D341Med (cell line): Measurements from ENCODE around the gene CDH5.

Experiments
- DNase-seq: peaks from one replicate; pipeline ENCODE4 v3.0.0; 2012; ENCODE audit warnings: low spot score

Gene CDH5

DNA sequence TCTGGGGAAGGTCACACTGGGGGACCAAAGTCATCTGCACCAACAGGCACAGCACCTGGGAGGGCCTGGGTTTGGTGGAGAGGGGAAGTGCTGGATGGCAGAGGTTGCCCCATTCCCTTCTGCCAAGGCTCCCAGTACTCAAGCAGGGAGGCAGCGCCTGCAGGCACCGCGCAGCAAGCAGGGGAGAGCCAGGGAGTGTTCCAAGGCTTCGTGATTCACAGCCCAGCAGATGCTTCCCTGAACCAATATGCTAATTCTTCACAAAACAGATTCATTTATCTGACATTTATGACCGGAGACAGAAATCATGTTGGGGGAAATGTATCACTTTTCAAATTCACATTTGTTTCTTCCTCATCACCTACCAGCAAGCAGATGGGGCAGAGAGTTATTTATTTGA, 13.4 kb upstream of the CDH5 start:
- no peak for DNase-seq

DNA sequence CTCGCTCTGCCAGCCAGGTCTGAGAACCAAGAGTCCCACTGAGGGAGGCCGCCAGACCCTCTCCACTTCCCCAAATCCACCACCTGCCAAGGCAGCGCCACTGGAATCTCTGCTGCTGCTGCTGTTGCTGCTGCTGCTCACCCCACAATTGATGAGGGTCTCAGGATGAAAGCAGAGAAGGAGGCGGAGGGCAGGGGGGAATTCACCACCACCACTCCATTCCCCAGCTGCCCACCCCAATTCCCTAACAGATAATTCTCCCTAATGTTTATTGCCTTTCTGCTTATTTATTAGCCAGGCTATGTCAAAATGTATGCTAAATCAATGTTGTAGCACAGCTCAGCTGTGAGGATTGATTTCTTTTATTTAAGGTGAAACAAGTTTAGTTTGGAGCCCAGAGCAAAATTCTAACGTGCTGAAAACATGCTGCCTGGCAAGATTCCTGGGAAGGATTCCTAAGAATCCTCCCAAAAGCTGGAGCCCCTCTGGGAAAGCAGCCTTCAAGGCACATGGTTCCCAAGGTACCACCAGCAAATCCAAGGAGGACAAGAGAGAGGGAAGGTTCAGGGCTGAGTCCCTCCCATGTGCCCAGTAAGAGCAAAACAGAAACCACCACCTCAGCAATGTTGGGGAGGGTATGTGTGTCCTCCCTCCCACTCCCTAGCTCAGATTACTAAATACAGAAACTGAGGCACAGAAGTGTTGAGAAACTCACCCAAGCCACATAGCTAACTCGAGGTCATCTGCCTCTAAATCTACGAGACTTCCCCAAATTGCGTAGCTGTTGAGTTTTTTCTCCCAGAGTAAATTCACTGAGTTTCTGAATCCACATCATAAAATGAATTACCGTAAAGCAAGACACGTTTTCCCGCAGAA, 12.2 kb upstream of the CDH5 start:
- no peak for DNase-seq

DNA sequence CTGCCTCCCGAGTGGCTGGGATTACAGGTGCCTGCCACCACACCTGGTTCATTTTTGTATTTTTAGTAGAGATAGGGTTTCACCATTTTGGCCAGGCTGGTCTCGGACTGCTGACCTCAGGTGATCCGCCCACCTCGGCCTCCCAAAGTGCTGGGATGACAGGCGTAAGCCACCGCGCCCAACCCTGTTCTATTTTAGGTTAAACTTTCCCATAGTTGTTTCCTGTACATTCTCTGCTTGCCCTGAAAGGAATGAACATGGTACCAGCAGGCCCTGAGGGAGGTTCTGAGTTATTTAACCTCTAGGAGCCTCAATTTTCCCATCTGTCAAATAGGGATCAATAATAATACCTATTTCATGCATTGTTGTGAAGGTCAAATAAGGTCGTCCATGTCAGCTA, 11.0 kb upstream of the CDH5 start:
- DNase-seq, result no peak

DNA sequence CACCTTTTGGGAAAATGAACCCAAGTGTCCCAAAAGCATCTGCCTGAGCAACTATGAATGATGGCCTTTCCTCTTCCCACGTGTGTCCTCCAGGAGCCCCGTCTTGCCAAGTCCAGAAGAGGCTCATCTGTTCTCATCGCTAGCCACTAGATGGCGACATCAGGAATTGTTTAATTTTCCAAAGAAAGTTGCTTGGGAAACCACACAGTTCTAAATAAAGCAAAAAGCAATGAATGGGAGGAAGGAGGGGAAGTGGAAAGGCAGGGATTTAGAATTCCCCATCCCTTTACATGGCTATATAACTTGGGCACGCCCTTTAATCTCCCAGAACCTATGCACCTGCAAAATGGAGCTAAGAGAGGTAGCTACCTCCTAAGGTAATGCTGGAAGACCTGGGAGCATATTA, 9.0 kb upstream of the CDH5 start:
- DNase-seq, result peak; percentile 68

DNA sequence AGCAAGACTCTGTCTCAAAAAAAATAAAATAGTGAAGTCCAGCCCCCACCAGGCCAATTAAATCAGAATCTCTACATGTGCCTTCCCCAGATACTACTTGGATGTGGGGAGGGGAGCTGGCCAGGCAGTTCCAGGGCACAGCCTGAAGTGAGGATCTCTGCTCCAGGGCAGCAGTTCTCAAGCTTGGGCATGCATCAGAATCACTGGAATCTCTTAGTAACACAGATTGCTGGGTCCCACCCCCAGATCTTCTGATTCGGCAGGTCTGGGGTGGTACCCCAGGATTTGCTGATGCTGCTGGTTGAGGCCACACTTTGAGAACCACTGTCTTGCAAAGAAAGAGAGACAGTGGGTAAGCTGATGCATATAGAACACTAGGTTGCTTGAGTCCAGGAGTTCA, 8.3 kb upstream of the CDH5 start:
- DNase-seq, result no peak

DNA sequence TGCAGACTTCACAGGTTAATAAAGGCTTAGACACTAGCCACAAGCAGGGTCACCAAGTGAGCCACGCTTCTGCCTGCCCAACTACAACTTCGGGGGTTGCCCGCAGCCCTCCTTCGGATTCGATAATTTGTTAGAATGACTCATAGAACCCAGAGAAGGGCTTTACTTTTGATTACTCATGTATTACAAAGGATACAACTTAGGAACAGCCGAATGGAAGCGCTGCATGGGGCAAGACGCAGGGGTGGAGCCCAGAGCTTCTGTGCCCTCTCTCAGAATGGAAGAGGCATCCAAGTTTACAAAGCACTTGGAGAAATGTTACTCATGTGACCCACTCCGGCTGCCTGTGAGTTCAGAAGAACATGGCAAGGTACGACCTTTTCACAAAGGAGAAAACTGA, 7.5 kb upstream of the CDH5 start:
- no peak for DNase-seq

DNA sequence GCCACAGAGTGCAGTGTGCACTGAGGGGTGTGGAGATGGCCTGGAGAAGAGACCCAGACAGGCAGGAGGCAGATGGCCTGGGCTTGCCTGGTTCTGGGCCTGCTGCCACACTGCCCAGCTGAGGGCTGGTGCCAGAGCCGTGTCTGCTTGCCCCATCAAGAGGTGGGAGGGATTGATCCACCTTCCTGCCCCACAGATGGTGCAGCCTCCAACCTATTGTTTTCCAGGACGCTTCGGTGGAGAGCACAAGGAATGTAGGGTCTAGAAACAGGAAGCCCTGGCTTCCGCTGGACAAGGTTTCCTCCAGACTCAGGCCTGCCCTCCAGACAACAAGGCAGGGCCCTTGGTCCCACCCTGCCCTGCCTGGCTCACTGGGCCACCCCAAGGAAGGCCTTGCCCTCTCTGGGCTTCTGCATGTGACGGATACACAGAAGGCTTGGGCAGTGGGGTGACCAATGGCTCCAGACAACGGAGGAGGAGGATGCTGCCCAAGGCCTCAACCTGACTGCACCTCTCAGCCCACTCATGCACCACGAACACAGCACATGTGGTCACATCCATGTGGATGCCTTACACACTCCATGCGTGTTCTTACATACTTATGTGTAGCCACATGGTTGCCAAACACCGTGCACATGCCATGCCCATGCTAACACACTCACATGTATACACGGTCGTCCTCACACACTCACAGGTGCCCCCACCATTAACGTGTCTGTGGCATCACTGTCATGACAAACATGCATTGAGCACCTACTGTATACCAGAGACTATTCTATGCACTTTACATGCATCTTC, 6.5 kb upstream of the CDH5 start:
- DNase-seq, result no peak

DNA sequence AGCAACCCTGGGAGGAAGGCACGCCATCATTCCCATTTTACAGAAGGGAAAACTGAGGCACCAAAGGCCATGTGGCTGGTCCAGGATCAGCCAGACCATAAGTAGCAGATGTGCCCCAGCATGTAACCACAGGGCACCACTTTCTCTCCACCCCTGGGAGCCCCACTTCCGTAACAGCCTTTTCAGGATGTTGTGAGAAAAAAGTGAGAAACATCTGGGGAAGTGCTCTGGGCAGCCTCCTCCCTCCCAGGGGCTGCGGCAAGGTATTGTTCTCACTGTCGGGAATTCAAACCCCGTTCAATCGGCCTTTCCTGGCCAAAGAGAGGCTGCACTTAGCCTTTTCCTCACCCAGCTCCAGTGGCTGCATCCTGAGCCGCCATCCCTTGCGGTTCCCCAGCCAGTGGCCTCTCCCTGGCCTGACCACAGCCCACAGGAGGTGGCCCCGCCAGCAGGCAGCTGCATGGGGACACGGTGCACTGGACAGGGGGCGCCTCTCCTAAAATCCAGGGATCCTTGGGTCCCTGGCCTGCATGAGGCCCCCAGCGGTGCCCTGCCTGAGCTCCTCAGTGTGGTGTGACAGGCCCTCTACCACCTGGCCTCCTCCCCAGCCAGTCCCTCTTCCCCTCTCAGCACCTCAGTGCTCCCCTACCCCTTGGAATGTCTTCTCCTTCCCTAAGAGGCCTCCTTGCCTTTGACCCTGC, 5.7 kb upstream of the CDH5 start:
- no peak for DNase-seq

DNA sequence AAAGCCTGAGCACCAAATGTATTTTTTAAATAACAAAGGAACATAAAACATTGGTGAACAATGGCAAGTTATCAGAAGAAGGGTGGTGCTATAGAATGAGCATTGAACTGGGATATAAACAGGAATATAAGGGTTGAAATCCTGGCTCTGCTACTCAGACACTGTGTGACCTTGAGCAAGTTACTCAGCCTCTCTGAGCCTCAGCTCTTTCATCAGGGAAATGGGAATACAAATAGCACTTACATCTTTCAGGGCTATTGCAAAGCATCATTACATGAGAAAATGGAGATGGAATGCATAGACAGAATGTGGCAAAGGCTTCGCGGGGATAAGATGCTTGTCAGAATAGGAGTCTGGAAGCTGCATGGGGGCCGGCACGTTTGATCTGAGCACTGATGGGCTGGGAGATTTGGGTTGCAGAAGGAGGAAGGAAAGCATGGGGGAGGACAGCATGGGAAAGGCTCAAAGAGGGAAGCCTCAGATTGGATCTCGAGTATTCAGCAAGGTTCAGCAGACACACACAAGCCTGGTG, 4.8 kb upstream of the CDH5 start:
- no peak for DNase-seq

DNA sequence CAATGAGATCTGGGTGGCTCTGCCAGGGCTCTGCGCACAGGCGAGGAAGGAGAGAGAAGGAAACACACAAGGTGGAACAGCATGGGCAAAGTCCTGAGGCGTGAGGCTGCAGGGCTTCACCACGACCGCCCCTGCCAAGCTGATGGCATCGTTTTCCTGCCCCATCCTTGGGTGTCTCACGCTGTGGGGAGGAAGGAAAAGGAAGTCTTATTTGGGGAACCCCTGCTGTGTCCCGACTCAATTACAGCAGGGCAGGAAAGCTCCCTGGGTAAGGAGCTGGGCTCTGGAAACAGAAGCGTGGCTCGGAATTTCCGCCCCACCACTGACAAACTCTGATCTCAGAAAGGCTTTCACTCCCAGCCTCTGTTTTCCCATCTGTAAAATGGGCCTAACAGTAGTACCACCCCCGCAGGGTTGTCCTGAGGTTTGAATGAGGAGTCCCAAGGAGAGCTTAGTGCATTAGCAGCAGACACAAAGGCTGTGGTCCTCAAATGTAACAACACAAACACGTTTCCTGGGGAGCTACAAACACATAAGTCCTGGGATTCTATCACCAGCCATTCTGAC, 3.2 kb upstream of the CDH5 start:
- no peak for DNase-seq

DNA sequence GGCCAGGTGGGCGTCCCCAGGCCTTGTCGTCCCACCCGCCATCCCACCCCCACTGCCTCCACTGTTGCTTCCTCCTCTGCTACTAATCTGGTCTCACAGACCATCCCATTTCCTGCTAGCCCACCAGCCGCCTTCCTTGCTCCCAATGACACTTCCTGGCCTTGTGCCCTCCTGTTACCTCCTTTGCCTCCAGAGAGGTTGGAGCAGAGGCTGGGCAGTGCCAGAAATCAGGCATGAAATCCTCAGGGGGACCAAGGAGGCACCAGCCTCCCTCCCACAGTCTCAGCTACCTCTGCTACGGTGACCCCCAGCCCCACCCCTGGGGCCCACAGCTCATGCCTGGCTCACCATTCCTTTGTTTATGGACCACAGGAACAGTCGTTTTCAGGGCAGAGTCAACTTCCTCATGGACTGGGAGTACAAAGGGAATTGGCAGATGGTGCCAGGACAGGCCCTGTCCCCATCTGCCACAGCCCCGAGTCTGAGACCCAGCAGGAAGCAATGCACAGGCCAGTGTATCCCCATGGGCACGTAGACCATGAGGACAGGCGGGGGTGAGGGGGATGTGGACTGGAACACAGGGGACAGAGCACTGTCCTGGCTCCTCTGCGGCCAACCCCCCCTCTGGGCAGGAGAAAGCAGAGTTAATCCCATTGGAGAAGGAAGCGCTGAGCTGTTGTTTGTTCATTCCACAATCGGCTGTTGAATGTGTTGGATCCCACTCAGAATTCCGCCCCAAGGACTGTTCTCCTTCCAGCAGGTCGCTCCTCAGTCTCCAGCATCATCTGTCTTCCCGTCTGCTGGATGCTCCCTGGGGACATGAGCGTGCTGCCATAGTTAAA, 2.2 kb upstream of the CDH5 start:
- DNase-seq, result peak; percentile 71

DNA sequence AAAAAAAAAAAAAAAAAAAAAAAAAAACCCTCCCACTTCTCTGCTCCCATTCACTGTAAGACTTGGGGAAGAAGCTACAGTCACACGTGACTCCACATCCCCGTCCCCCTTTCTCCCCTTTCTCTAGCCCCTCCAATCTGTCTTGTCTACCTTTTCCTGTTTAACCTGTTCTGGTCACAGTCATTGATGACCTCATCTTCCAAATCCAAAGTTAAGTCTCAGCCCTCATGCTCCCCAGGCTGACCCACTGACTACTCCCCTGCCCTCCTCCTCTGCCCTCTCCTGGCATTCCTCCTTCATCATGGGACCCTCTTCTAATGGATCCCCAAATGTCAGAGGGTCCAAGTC, 1.6 kb upstream of the CDH5 start:
- no peak for DNase-seq

DNA sequence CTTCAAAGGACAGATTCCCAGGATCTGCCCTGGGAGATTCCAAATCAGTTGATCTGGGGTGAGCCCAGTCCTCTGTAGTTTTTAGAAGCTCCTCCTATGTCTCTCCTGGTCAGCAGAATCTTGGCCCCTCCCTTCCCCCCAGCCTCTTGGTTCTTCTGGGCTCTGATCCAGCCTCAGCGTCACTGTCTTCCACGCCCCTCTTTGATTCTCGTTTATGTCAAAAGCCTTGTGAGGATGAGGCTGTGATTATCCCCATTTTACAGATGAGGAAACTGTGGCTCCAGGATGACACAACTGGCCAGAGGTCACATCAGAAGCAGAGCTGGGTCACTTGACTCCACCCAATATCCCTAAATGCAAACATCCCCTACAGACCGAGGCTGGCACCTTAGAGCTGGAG, 840 bp upstream of the CDH5 start:
- no peak for DNase-seq

DNA sequence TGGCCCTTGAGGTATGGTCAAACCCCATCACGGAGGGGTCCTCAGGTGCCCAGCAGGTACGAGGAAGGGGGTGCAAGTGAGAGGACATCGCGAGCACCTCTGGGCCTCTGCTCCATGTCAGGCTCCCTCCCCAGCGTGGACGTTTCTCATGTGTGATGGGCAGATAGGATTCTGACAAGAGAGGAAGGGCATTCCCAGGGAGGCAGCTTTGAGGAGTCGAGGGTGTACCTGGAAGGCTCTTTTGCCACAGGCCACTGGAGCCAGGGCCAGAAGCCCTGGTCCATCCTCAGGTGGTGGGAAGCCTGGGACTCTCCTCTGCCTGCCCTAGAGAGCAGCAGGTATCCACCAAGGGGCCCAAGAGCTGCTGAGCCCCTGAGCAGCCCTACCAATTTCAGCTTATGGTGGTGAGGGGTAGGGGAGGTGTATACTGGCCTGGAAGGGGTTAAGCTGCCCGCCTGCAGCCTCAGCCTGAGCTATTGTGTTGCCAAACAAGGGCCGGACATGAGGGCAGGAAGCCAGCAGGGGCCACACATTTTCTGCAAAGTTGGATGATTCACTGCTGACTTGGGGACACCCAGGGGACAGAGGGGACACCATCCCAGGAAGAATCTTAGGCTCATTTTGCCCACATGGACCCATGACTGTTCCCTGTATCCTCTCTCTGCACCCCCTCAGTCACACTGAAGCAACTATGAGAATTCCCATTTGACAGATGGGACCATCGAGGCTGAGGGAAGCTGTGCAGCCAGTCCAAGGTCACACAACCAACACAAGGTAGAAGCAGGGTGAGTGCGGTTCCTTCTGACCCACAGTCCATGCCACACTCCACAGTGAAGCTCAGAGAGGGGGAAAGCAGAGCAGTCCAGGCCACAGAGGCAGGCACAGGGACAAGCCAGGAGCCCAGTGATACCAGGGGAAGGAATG, 1.7 kb downstream of the CDH5 start:
- no peak for DNase-seq

DNA sequence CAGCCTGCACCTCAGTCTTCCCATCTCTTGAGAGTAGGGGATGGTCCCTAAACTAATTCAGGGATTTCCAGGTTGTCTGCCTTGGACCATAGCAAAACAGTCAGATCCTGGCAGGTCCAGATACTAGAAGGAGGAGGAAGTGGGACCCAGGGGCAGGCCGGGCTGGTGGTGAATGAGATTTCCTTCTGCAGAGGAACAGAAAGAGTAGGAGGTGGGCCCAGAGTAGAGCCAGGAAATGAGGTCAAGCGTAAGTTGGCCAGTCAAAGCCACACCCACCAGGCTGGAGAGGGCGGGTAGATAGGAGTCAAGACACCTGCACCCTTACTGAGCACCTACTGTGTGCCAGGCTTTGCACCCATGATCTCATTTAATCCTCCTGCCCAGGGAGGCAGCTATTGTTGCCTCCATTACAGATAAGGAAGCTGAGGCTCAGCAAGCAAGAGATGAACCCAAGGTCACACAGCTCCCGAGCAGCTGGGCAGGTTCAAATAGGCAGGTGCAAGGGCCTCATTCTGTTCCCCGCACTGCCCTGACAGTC, 2.6 kb downstream of the CDH5 start:
- DNase-seq, result no peak

DNA sequence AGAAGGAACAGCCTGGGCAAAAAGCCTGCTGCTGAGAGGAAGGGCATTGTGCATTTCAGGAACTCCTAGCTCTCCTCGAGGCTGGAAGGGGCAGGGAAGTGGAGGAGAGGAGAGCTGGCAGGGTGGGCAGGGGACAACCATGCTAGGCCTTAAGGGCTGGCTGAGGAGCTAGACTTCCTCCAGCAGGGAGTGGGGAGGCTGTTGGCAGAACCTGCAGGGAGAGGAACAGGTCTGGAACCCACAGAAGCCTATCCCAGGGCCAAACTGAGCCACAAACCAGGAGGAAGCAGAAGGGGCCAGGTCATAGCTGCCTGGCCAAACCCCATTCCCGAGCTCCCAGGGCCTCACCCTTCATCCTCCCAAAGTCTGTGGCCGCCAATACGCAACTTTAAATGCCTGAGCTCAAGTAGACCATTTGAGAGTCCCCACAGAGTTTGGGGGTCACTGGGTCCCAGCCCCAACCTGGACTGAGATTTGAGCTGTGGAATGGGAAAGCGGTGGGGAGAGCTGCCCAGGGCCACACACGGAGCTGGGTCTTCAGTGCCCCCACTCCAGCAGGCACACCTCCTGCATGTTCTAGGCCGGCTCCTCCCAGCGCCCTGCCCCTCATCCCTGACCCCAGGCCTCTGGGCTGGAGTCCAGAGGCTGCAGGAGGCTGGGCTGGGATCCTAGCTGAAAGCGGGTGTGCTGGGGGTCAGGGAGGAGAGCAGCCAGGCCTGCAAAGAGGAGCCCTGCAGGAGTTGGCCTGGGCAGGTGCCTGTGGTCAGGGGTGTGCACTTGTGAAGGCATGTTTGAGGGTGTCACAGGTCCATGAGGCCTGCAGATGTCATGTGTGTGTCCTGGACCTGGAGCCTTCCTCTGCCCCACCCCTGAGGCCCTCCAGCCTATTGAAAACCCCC, 4.5 kb downstream of the CDH5 start:
- no peak for DNase-seq

DNA sequence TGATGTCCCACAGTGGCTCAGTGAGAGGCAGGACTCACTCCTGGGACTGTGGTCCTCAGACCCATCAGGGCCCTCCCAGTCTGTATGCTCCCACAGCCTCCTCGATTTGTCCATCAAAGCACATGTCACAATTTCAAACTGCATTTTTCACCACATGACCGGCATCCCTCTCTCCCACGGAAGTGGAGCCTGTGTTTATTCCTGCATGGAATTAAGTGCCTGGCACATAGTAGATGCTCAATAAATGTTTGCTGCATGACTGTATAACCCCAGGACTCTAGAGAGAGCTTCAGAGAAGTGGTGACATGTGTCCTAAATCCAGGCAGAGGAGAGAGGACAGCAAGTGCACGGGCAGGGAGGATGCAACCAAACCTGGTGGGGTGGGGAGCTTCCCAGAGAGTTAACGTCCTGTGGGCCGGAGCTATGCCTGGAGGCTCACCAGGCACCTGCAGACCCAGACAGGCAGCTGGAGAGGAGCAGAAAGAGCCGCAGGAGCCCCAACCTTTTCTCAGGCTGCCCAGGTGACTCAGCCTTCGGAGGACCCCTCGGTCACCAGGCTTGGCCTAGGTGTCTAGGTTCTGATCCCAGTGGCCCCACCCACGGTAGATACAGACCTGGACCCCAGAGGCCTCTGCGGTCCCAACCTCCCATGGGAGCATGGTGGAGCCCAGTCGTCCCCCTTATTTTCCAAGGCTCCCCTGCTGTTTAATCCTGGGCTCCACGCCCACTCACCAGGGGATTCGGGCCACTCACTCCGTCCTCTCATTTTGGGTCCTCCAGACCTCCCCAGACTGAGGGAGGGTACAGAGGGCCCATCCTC, 5.8 kb downstream of the CDH5 start:
- no peak for DNase-seq

DNA sequence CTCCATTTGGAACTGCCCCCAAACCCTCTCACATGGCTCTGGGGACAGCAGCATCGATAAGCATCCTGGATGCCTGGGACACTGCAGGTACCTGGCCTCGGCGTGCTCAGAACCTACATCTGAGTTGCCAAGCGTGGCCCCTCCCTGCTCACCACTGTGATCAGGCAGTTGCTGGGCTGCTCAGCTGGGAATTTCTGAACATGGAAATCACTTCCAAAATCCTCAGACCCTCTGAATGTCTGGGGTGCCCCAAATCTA, 6.3 kb downstream of the CDH5 start:
- no peak for DNase-seq
